ENCODE results near the gene CST4.

DNA sequence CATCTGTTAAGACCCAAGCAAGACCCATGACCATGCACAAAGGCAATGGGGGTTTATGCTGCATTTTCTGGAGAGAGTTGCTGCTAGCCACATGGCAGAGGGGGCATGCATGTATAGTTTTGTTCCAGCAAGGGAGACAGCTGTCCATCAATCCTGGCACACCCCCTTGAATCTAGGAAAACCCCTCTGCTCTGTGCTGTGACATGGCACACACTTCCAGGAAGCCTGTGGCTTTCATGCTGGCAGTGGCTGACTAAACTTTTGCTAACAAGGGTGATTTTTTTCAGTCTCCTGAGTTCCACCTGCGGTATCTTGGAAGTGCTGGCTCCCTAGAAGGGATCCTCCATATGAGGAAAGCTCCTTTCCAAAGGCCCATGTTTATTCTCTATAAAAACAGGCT, 9.1 kb upstream of the CST4 start:
- TF ChIP-seq, protein P1, sequence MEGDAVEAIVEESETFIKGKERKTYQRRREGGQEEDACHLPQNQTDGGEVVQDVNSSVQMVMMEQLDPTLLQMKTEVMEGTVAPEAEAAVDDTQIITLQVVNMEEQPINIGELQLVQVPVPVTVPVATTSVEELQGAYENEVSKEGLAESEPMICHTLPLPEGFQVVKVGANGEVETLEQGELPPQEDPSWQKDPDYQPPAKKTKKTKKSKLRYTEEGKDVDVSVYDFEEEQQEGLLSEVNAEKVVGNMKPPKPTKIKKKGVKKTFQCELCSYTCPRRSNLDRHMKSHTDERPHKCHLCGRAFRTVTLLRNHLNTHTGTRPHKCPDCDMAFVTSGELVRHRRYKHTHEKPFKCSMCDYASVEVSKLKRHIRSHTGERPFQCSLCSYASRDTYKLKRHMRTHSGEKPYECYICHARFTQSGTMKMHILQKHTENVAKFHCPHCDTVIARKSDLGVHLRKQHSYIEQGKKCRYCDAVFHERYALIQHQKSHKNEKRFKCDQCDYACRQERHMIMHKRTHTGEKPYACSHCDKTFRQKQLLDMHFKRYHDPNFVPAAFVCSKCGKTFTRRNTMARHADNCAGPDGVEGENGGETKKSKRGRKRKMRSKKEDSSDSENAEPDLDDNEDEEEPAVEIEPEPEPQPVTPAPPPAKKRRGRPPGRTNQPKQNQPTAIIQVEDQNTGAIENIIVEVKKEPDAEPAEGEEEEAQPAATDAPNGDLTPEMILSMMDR (IDR thresholded peaks at IDR 0.05) = no peak
- no peak for TF ChIP-seq CREB1 (CRISPR knock-in tag; IDR thresholded peaks at IDR 0.05)

Measured in WTC11 (cell line).